ENCODE results near the gene USP11.

The USP11 gene

GRCh38 chrX:47285836-47286320, 53.1 kb downstream of the USP11 start:
- Histone ChIP-seq H3K4me1 (ENCODE audit: low read length) (no peaks in the 10 kb centered on the region), H3K4me2 (ENCODE audit: low read length) (no peak overlapping the region), H3K4me3 (ENCODE audit: low read length) (no peak overlapping the region), H3K27me3 (ENCODE audit: low read depth, low read length) (no peaks in the 10 kb centered on the region), H3K79me2 (ENCODE audit: low read length) (no peaks in the 10 kb centered on the region), H3K27ac (ENCODE audit: low read length) (no peak overlapping the region), H3K9me3 (ENCODE audit: insufficient read depth, low read length) (no peaks in the 10 kb centered on the region), H2AFZ (ENCODE audit: low read depth, low read length) (no peak overlapping the region), H3K9ac (ENCODE audit: low read length) (no peak overlapping the region), H3K36me3 (replicated peaks; ENCODE audit: low read depth, low read length) (no peaks in the 10 kb centered on the region), H4K20me1 (ENCODE audit: insufficient read depth, low read length) (no peaks in the 10 kb centered on the region)
- TF ChIP-seq EZH2phosphoT487 (IDR thresholded peaks at IDR 0.05; ENCODE audit: low read depth): no peak
- TF ChIP-seq, protein P1, sequence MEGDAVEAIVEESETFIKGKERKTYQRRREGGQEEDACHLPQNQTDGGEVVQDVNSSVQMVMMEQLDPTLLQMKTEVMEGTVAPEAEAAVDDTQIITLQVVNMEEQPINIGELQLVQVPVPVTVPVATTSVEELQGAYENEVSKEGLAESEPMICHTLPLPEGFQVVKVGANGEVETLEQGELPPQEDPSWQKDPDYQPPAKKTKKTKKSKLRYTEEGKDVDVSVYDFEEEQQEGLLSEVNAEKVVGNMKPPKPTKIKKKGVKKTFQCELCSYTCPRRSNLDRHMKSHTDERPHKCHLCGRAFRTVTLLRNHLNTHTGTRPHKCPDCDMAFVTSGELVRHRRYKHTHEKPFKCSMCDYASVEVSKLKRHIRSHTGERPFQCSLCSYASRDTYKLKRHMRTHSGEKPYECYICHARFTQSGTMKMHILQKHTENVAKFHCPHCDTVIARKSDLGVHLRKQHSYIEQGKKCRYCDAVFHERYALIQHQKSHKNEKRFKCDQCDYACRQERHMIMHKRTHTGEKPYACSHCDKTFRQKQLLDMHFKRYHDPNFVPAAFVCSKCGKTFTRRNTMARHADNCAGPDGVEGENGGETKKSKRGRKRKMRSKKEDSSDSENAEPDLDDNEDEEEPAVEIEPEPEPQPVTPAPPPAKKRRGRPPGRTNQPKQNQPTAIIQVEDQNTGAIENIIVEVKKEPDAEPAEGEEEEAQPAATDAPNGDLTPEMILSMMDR (IDR thresholded peaks at IDR 0.05; ENCODE audit: low read depth, low read length): no peak

- Histone ChIP-seq H3K27me3 (ENCODE audit: low read depth, low read length) (no peaks in the 10 kb centered on the region), H3K27ac (ENCODE audit: low read length) (no peak overlapping the region), H3K9ac (ENCODE audit: low read length) (no peak overlapping the region), H2AFZ (ENCODE audit: low read depth, low read length) (no peak overlapping the region), H3K9me3 (ENCODE audit: insufficient read depth, low read length) (no peaks in the 10 kb centered on the region), H4K20me1 (ENCODE audit: insufficient read depth, low read length) (no peaks in the 10 kb centered on the region), H3K36me3 (replicated peaks; ENCODE audit: low read depth, low read length) (no peaks in the 10 kb centered on the region), H3K4me3 (ENCODE audit: low read length) (no peak overlapping the region), H3K4me2 (ENCODE audit: low read length) (no peak overlapping the region), H3K4me1 (ENCODE audit: low read length) (no peaks in the 10 kb centered on the region), H3K79me2 (ENCODE audit: low read length) (no peaks in the 10 kb centered on the region)
- no peak for TF ChIP-seq EZH2phosphoT487 (IDR thresholded peaks at IDR 0.05; ENCODE audit: low read depth)
- TF ChIP-seq, protein P1 (IDR thresholded peaks at IDR 0.05; ENCODE audit: low read depth, low read length): no peak
Observed at GRCh38 chrX:47293106-47293505, 60.3 kb downstream of the USP11 start.

DNA sequence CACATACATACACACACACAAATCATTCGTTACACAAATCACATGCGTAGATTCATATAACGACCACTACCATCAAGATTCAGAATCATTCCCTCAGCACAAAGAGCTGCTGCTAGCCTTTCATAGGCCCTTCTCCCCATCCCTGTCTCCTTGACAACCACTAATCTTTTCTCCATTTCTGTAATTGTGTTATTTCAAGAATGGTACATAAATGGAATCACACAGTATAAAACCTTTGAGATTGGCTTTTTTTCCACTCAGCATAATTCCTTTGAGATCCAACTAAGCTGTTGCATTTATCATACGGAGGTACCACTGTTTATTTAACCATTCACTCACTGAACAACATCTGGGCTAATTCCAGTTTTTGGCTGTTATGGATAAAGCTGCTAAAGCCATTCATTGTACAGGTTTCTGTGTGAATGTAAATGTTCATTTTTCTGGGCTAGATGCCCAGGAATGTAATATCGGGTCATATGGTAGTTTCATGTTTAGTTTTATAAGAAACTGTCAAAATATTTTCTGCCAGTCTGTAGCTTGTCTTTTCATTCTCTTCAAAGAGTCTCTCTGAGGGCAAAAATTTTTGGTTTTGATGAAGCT, 64.1 kb downstream of the USP11 start:
- Histone ChIP-seq H3K4me3 (ENCODE audit: low read length) (no peak overlapping the region), H3K4me2 (ENCODE audit: low read length) (no peak overlapping the region), H3K79me2 (ENCODE audit: low read length) (no peaks in the 10 kb centered on the region), H3K27ac (ENCODE audit: low read length) (no peak overlapping the region), H3K9ac (ENCODE audit: low read length) (no peak overlapping the region), H3K9me3 (ENCODE audit: insufficient read depth, low read length) (no peaks in the 10 kb centered on the region), H3K27me3 (ENCODE audit: low read depth, low read length) (no peaks in the 10 kb centered on the region), H4K20me1 (ENCODE audit: insufficient read depth, low read length) (no peaks in the 10 kb centered on the region), H2AFZ (ENCODE audit: low read depth, low read length) (no peak overlapping the region), H3K36me3 (replicated peaks; ENCODE audit: low read depth, low read length) (no peaks in the 10 kb centered on the region), H3K4me1 (ENCODE audit: low read length) (no peaks in the 10 kb centered on the region)
- TF ChIP-seq, protein P1 (IDR thresholded peaks at IDR 0.05; ENCODE audit: low read depth, low read length): no peak
- TF ChIP-seq EZH2phosphoT487 (IDR thresholded peaks at IDR 0.05; ENCODE audit: low read depth): no peak

- no peaks in the 10 kb centered on the region for H4K20me1 ChIP-seq (ENCODE audit: insufficient read depth, low read length)
- H3K4me2 ChIP-seq (ENCODE audit: low read length): no peak overlapping the region
- no peaks in the 10 kb centered on the region for H3K27me3 ChIP-seq (ENCODE audit: low read depth, low read length)
- H2AFZ ChIP-seq (ENCODE audit: low read depth, low read length): no peak overlapping the region
- H3K27ac ChIP-seq (ENCODE audit: low read length): no peak overlapping the region
- H3K9ac ChIP-seq (ENCODE audit: low read length): no peak overlapping the region
- no peaks in the 10 kb centered on the region for H3K79me2 ChIP-seq (ENCODE audit: low read length)
- H3K36me3 ChIP-seq (replicated peaks; ENCODE audit: low read depth, low read length): no peaks in the 10 kb centered on the region
- H3K9me3 ChIP-seq (ENCODE audit: insufficient read depth, low read length): no peaks in the 10 kb centered on the region
- no peaks in the 10 kb centered on the region for H3K4me1 ChIP-seq (ENCODE audit: low read length)
- no peak for TF ChIP-seq EZH2phosphoT487 (IDR thresholded peaks at IDR 0.05; ENCODE audit: low read depth)
- TF ChIP-seq, protein P1 (IDR thresholded peaks at IDR 0.05; ENCODE audit: low read depth, low read length): no peak
- no peak overlapping the region for H3K4me3 ChIP-seq (ENCODE audit: low read length)
Observed at GRCh38 chrX:47297874-47298273, 65.1 kb downstream of the USP11 start.
